IMR-90 (cell line): Measurements from ENCODE around the gene CTIF. TPM values are rescaled to one million over a fixed set of nuclear protein-coding genes. Genes with fewer than 3 reads are reported as not detected.

ENCODE experiments used
- ATAC-seq: fragments of 200-7000 bp; cut with Tn5 transposase; 2 replicates; pipeline ENCODE4 v1.9.1; 2020; ENCODE audit warnings: low read depth, mild to moderate bottlenecking, moderate library complexity
- BruUV-seq: library from RNA; stranded (reverse); fragments of 400-500 nt; replicated peaks from 2 replicates; lab custom pipeline; 2021; lab: Mats Ljungman, UMichigan
- CTCF ChIA-PET: fragments of 300-600 bp; formaldehyde crosslinking; extraction: SDS; loops from one replicate; lab custom pipeline; 2021; ENCODE audit warnings: antibody characterized with exemption; lab: Yijun Ruan, JAX
- POLR2A ChIA-PET: fragments of 300-600 bp; sonication (Branson Sonifier 250); formaldehyde crosslinking; loops from one replicate; lab custom pipeline; 2022; ENCODE audit warnings: antibody characterized with exemption; ENCODE audit not compliant: unreplicated experiment; lab: Charles Lee
- DNase-seq: peaks from one replicate; pipeline ENCODE4 v3.0.0; 2013
- H2AFZ ChIP-seq: replicated peaks from 2 replicates; pipeline ENCODE3; 2013; ENCODE audit warnings: low read length, mild to moderate bottlenecking; ENCODE audit not compliant: poor library complexity
- H2AK5ac ChIP-seq: 2 replicates; pipeline ENCODE4 v1.6.1; 2013; ENCODE audit warnings: low read depth, low read length, inconsistent platforms
- H2AK9ac ChIP-seq: replicated peaks from 2 replicates; pipeline ENCODE3; 2013; ENCODE audit warnings: mild to moderate bottlenecking, low read depth, low read length, moderate library complexity; ENCODE audit not compliant: poor library complexity
- H2BK120ac ChIP-seq: 2 replicates; pipeline ENCODE4 v1.6.1; 2013; ENCODE audit warnings: low read depth, low read length, inconsistent platforms
- H2BK15ac ChIP-seq: 3 replicates; pipeline ENCODE4 v1.6.1; 2013; ENCODE audit warnings: low read depth, low read length, inconsistent platforms
- H2BK20ac ChIP-seq: 2 replicates; pipeline ENCODE4 v1.6.1; 2013; ENCODE audit warnings: low read depth, mild to moderate bottlenecking, inconsistent platforms, low read length, moderate library complexity
- H2BK5ac ChIP-seq: 2 replicates; pipeline ENCODE4 v1.6.1; 2013; ENCODE audit warnings: mild to moderate bottlenecking, low read depth, low read length, inconsistent platforms; ENCODE audit not compliant: poor library complexity, severe bottlenecking
- H3K14ac ChIP-seq: replicated peaks from 2 replicates; pipeline ENCODE4 v1.6.1; 2013; ENCODE audit warnings: low read depth, low read length, inconsistent platforms
- H3K18ac ChIP-seq: 2 replicates; pipeline ENCODE4 v1.6.1; 2013; ENCODE audit warnings: low read depth, low read length, control low read depth
- H3K23ac ChIP-seq: 2 replicates; pipeline ENCODE4 v1.6.1; 2013; ENCODE audit warnings: low read depth, low read length, inconsistent platforms
- H3K27ac ChIP-seq: 2 replicates; pipeline ENCODE4 v1.5.1; 2013; ENCODE audit warnings: mild to moderate bottlenecking, control low read depth, low read length; ENCODE audit not compliant: insufficient read depth
- H3K27me3 ChIP-seq: 2 replicates; pipeline ENCODE4 v1.6.1; 2013; ENCODE audit warnings: low read length; ENCODE audit not compliant: control insufficient read depth, insufficient read depth
- H3K36me3 ChIP-seq: 2 replicates; pipeline ENCODE4 v1.6.1; 2013; ENCODE audit warnings: low read length, mixed read lengths; ENCODE audit not compliant: control insufficient read depth, insufficient read depth
- H3K4ac ChIP-seq: 2 replicates; pipeline ENCODE4 v1.6.1; 2013; ENCODE audit warnings: low read depth, low read length, inconsistent platforms
- H3K4me1 ChIP-seq: 2 replicates; pipeline ENCODE4 v1.6.1; 2013; ENCODE audit warnings: low read length, mixed read lengths; ENCODE audit not compliant: control insufficient read depth, insufficient read depth
- H3K4me2 ChIP-seq: 2 replicates; pipeline ENCODE4 v1.6.1; 2013; ENCODE audit warnings: low read depth, mild to moderate bottlenecking, control low read depth, low read length, moderate library complexity
- H3K4me3 ChIP-seq: 2 replicates; pipeline ENCODE4 v1.5.1; 2013; ENCODE audit warnings: low read depth, mild to moderate bottlenecking, control low read depth, low read length, moderate library complexity; ENCODE audit not compliant: insufficient read depth
- H3K56ac ChIP-seq: 2 replicates; pipeline ENCODE4 v1.6.1; 2013; ENCODE audit warnings: low read length, inconsistent platforms; ENCODE audit not compliant: insufficient read depth; ENCODE audit errors: extremely low read depth
- H3K79me1 ChIP-seq, 2 experiments: 2 replicates each; pipeline ENCODE4 v1.6.1; 2013; ENCODE audit warnings: low read length in 2 of 2, inconsistent platforms in 1 of 2, low read depth in 1 of 2
- H3K9ac ChIP-seq: 2 replicates; pipeline ENCODE4 v1.6.1; 2013; ENCODE audit warnings: low read depth, low read length, control low read depth
- H3K9me1 ChIP-seq: 2 replicates; pipeline ENCODE4 v1.6.1; 2013; ENCODE audit warnings: low read length, inconsistent platforms; ENCODE audit not compliant: insufficient read depth
- H3K9me3 ChIP-seq: 2 replicates; pipeline ENCODE4 v1.6.1; 2013; ENCODE audit warnings: low read length; ENCODE audit not compliant: control insufficient read depth, insufficient read depth
- H4K20me1 ChIP-seq: 2 replicates; pipeline ENCODE4 v1.6.1; 2013; ENCODE audit warnings: low read length, inconsistent platforms; ENCODE audit not compliant: insufficient read depth
- H4K5ac ChIP-seq: 2 replicates; pipeline ENCODE4 v1.6.1; 2013; ENCODE audit warnings: mild to moderate bottlenecking, low read depth, low read length, control low read depth
- H4K8ac ChIP-seq, 2 experiments: 2 replicates each; pipeline ENCODE4 v1.6.1; 2013; ENCODE audit warnings: low read depth in 2 of 2, low read length in 2 of 2, control low read depth in 1 of 2, inconsistent platforms in 1 of 2
- H4K91ac ChIP-seq: 2 replicates; pipeline ENCODE4 v1.6.1; 2013; ENCODE audit warnings: low read depth, low read length, inconsistent platforms; ENCODE audit not compliant: insufficient read depth
- BHLHE40 ChIP-seq: fragments of 150-350 bp; IDR thresholded peaks from 2 replicates; pipeline ENCODE4 v1.6.1; 2016; ENCODE audit warnings: mild to moderate bottlenecking, low read depth, low read length
- CEBPB ChIP-seq: IDR thresholded peaks from 2 replicates; pipeline ENCODE4 v1.6.1; 2012; ENCODE audit warnings: low read depth, low read length, improper control_type of control experiment
- CHD1 ChIP-seq: IDR thresholded peaks from 2 replicates; pipeline ENCODE4 v1.6.1; 2012; ENCODE audit warnings: low read depth, low read length, improper control_type of control experiment
- FOS ChIP-seq: fragments of 150-350 bp; IDR thresholded peaks from 2 replicates; pipeline ENCODE4 v1.6.1; 2016; ENCODE audit warnings: low read depth, low read length
- MAFK ChIP-seq: IDR thresholded peaks from 2 replicates; pipeline ENCODE4 v1.6.1; 2012; ENCODE audit warnings: low read depth, low read length, improper control_type of control experiment
- MXI1 ChIP-seq: IDR thresholded peaks from 2 replicates; pipeline ENCODE4 v1.6.1; 2012; ENCODE audit warnings: low read depth, mild to moderate bottlenecking, low read length, moderate library complexity, borderline replicate concordance
- POLR2A ChIP-seq: IDR thresholded peaks from 2 replicates; pipeline ENCODE4 v1.6.1; 2012; ENCODE audit warnings: mild to moderate bottlenecking, low read depth, low read length
- RAD21 ChIP-seq: IDR thresholded peaks from 2 replicates; pipeline ENCODE4 v1.6.1; 2012; ENCODE audit warnings: low read length, improper control_type of control experiment
- RCOR1 ChIP-seq: IDR thresholded peaks from 2 replicates; pipeline ENCODE4 v1.6.1; 2012; ENCODE audit warnings: mild to moderate bottlenecking, low read length, improper control_type of control experiment; ENCODE audit not compliant: insufficient replicate concordance
- RFX5 ChIP-seq: IDR thresholded peaks from 2 replicates; pipeline ENCODE4 v1.8.0; 2012; ENCODE audit warnings: low read depth, mild to moderate bottlenecking, low read length, moderate library complexity
- SMC3 ChIP-seq: fragments of 150-350 bp; IDR thresholded peaks from 2 replicates; pipeline ENCODE4 v1.6.1; 2016; ENCODE audit warnings: low read depth, mild to moderate bottlenecking, antibody characterized with exemption, low read length, moderate library complexity
- WGBS, 2 experiments: methylation state at CpG; one replicate each; pipeline versions ENCODE4 v1.1.5 to v1.1.7; 2013; ENCODE audit warnings: missing lambda C conversion rate in 2 of 2; ENCODE audit not compliant: insufficient read length in 1 of 2; ENCODE audit errors: extremely low coverage in 2 of 2; 5-methylcytosine and 5-hydroxymethylcytosine counted together
- dilution Hi-C: fragments of 300-500 bp; cut with HindIII; formaldehyde crosslinking; loops from one replicate; pipeline ENCODE4 v1.14.3; 2018; ENCODE audit warnings: low sequenced_read_pairs; ENCODE audit not compliant: unreplicated experiment
- in situ Hi-C: fragments of 300-500 bp; cut with MboI; formaldehyde crosslinking; loops from 3 replicates; pipeline ENCODE4 v1.14.3; 2019; ENCODE audit warnings: low sequenced_read_pairs, inconsistent platforms, mixed read lengths
- intact Hi-C: fragments of 100-400 bp; cut with micrococcal nuclease; formaldehyde crosslinking; loops from 2 replicates; pipeline ENCODE4 v1.10.0; 2022
- polyA plus RNA-seq, 3 experiments: library from polyadenylated mRNA; depleted of rRNA; stranded (reverse); fragments of >200 nt; gene quantifications; 2 replicates each; pipeline ENCODE4 v1.2.3, GENCODE V29; 2012; ENCODE audit warnings: low replicate concordance in 1 of 3
- total RNA-seq: library from RNA; depleted of rRNA; stranded (reverse); fragments of >200 nt; gene quantifications from 2 replicates; pipeline ENCODE4 v1.2.3, GENCODE V29; 2012
- TF ChIP-seq, protein P1 (sequence below): conservative IDR thresholded peaks from 2 replicates; pipeline ENCODE4 v1.5.1; 2012; ENCODE audit warnings: mild to moderate bottlenecking, low read depth, low read length, improper control_type of control experiment
- TF ChIP-seq, protein P2 (sequence below): fragments of 150-350 bp; IDR thresholded peaks from 2 replicates; pipeline ENCODE4 v1.6.1; 2017; ENCODE audit warnings: mild to moderate bottlenecking, antibody characterized with exemption, low read length, low read depth
- TF ChIP-seq, protein P3 (sequence below): fragments of 150-350 bp; IDR thresholded peaks from 2 replicates; pipeline ENCODE4 v1.6.1; 2016; ENCODE audit warnings: low read depth, mild to moderate bottlenecking, low read length, moderate library complexity, borderline replicate concordance

The CTIF gene
- total and polyA plus RNA-seq, 2 of the 4 experiments (the other 2 are of a cell fraction) = 25.1 to 57.0 TPM

DNA sequence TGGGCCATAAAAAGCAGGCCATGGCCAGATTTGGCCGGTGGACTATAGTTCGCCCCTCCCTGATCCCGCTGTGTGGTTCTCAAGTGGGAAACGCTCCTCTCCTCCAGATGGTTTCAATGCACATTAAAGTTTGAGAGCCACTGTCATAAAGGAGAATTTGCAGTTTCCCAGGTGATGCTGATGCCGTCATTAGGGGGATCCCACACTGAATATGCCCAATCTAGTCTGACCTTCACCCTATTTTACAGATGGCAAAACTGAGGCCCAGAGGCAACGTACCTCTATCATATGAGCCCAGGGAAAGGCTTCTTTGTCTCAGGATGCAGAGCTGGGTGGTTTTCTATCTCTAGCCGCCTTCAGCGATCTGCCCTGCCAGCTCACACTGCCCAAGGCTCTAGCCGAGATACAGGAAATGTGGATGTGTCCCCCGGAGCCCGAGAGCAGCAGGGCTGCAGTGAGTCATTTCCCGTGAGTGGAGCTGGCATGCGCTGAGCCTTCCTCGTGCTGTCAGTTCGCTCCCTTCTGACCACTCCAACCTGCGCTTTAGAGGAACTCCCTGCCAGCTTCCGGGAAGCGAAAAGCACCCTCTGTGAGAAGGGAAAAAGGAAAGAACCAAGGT is 295.7 kb downstream of the CTIF start:
- CTCF ChIA-PET = interaction anchor here (0.8 kb wide), 1 partner anchor 90 kb away, joined by 4 read pairs; no protein-coding TSS in a partner anchor
- Histone ChIP-seq H3K4me3 (no peak overlapping the region), H3K14ac (peak overlapping the region; percentile 82), H2AK9ac (peak overlapping the region; percentile 94), H3K4ac (peak overlapping the region; percentile 92), H4K8ac (peak overlapping the region; percentile 23 to 86), H3K4me2 (peak overlapping the region; percentile 11; the same call in 1 of the 2 replicates), H2BK15ac (peak overlapping the region; percentile 88), H3K9me1 (peaks cover 28% of the 10 kb centered on the region), H3K27ac (peak overlapping the region; percentile 35), H3K36me3 (peaks cover 2% of the 10 kb centered on the region), H4K5ac (peak overlapping the region; percentile 47), H3K79me1 (peaks cover 19 to 78% of the 10 kb centered on the region in 2 experiments; a peak in 3 of 4 replicates), H3K18ac (peak overlapping the region; percentile 43; the same call in 1 of the 2 replicates), H3K23ac (peak overlapping the region; percentile 70; the same call in 1 of the 2 replicates), H4K91ac (peak overlapping the region; percentile 91), H2AK5ac (peak overlapping the region; percentile 99), H3K9me3 (no peaks in the 10 kb centered on the region), H2BK20ac (peak overlapping the region; percentile 93), H3K9ac (peak overlapping the region; percentile 8; the same call in 1 of the 2 replicates), H3K27me3 (no peaks in the 10 kb centered on the region), H2AFZ (peak overlapping the region; percentile 66), H4K20me1 (no peaks in the 10 kb centered on the region; the same call in 1 of the 2 replicates), H3K56ac (peak overlapping the region; percentile 45; the same call in 1 of the 2 replicates), H2BK5ac (peak overlapping the region; percentile 64), H3K4me1 (peaks cover 30% of the 10 kb centered on the region), H2BK120ac (peak overlapping the region; percentile 90)
- peak; percentile 96 for DNase-seq
- intact Hi-C loops = loop anchor here (10.0 kb wide), 1 partner anchor 400 kb away; no protein-coding TSS in a partner anchor
- BruUV-seq = no TSS peak
- dilution Hi-C loops = no loop called here
- WGBS, 2 experiments = 75% methylated on average over 5 of the region's 18 CpGs; no CpG with 5 or more reads in 1 of the 2 experiments
- in situ Hi-C loops = no loop called here
- ATAC-seq = peak; percentile 76
- POLR2A ChIA-PET = no interaction called here
- TF ChIP-seq RCOR1 (peak; percentile 99), CHD1 (no peak; the same call in 1 of the 2 replicates), SMC3 (peak; percentile 27; the same call in 1 of the 2 replicates), FOS (peak; percentile 85), CEBPB (no peak), BHLHE40 (peak; percentile 85), RAD21 (peak; percentile 41), POLR2A (0 out of 2 replicates have a peak, but pooled peaks have one; percentile 22), RFX5 (no peak), MXI1 (peak; percentile 96), MAFK (no peak)
- TF ChIP-seq, protein P1, sequence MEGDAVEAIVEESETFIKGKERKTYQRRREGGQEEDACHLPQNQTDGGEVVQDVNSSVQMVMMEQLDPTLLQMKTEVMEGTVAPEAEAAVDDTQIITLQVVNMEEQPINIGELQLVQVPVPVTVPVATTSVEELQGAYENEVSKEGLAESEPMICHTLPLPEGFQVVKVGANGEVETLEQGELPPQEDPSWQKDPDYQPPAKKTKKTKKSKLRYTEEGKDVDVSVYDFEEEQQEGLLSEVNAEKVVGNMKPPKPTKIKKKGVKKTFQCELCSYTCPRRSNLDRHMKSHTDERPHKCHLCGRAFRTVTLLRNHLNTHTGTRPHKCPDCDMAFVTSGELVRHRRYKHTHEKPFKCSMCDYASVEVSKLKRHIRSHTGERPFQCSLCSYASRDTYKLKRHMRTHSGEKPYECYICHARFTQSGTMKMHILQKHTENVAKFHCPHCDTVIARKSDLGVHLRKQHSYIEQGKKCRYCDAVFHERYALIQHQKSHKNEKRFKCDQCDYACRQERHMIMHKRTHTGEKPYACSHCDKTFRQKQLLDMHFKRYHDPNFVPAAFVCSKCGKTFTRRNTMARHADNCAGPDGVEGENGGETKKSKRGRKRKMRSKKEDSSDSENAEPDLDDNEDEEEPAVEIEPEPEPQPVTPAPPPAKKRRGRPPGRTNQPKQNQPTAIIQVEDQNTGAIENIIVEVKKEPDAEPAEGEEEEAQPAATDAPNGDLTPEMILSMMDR = no peak
- TF ChIP-seq, protein P2, sequence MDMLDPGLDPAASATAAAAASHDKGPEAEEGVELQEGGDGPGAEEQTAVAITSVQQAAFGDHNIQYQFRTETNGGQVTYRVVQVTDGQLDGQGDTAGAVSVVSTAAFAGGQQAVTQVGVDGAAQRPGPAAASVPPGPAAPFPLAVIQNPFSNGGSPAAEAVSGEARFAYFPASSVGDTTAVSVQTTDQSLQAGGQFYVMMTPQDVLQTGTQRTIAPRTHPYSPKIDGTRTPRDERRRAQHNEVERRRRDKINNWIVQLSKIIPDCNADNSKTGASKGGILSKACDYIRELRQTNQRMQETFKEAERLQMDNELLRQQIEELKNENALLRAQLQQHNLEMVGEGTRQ = no peak
- TF ChIP-seq, protein P3, sequence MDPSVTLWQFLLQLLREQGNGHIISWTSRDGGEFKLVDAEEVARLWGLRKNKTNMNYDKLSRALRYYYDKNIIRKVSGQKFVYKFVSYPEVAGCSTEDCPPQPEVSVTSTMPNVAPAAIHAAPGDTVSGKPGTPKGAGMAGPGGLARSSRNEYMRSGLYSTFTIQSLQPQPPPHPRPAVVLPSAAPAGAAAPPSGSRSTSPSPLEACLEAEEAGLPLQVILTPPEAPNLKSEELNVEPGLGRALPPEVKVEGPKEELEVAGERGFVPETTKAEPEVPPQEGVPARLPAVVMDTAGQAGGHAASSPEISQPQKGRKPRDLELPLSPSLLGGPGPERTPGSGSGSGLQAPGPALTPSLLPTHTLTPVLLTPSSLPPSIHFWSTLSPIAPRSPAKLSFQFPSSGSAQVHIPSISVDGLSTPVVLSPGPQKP = no peak
